GM21786 (cell line): ENCODE measurements around the gene TANGO6.

Experiments used
- ATAC-seq: cut with Tn5 transposase; IDR thresholded peaks from one replicate; pipeline ENCODE4 v1.9.1; 2021; ENCODE audit not compliant: unreplicated experiment

Gene TANGO6

DNA sequence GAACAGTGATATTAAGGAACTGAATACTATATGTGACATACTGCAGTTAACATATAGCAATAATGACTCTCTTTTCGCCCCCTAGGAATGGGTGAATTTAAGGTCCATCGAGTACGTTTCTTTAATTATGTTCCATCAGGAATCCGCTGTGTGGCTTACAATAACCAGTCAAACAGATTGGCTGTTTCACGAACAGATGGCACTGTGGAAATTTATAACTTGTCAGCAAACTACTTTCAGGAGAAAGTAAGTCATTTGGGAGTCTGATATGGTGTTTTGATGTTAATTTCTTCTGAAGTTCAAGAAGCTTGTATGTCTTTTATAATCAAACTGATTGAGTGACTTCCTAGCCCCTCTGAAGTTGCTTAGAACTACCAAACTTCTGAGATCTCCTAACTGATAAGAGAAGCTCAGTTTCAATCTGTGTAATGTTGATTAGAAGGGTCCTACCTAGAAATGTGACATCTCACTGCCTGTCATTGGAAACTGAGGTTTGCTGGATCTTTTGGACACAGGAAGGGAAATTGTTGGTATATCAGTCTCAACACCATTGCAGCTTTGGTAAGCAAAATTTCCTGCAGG lies 290.1 kb downstream of the TANGO6 start:
- no peak for ATAC-seq
